CD4-positive, alpha-beta T cell (primary cell): ENCODE data around the gene CD82. TPM values are rescaled to one million over a fixed set of nuclear protein-coding genes. Genes with fewer than 3 reads are reported as not detected.

Source experiments
- ATAC-seq: fragments of 200-7000 bp; cut with Tn5 transposase; one replicate; pipeline ENCODE4 v1.10.0; 2022; ENCODE audit warnings: mild to moderate bottlenecking; ENCODE audit not compliant: poor library complexity
- CTCF ChIA-PET: fragments of 350-600 bp; sonication (Branson Sonifier 250); formaldehyde crosslinking; loops from one replicate; lab custom pipeline; 2021; ENCODE audit warnings: antibody characterized with exemption, inconsistent platforms; lab: Charles Lee
- POLR2A ChIA-PET: fragments of 350-600 bp; sonication (Branson Sonifier 250); formaldehyde crosslinking; loops from one replicate; lab custom pipeline; 2021; ENCODE audit warnings: antibody characterized with exemption, inconsistent platforms; lab: Charles Lee
- DNase-seq, 14 experiments: peaks; one replicate each; pipeline ENCODE4 v3.0.0-alpha.2; 2013 to 2020; ENCODE audit warnings: mixed read lengths in 2 of 14
- H3K27ac ChIP-seq, 2 donors: one replicate each; pipeline versions ENCODE4 v1.5.1 to v1.7.0; 2013; ENCODE audit warnings: low read length in 2 of 2, low read depth in 1 of 2, mild to moderate bottlenecking in 1 of 2
- H3K27me3 ChIP-seq, 2 experiments: 1 replicate in 1 of 2; 2 replicates in 1 of 2; pipeline versions ENCODE4 v1.6.1 to v1.7.0; 2013; ENCODE audit warnings: low read length in 2 of 2, control low read depth in 1 of 2, mild to moderate bottlenecking in 1 of 2, moderate library complexity in 1 of 2; ENCODE audit not compliant: insufficient read depth in 2 of 2, control insufficient read depth in 1 of 2
- H3K36me3 ChIP-seq: one replicate; pipeline ENCODE4 v1.6.1; 2013; ENCODE audit warnings: low read length, control low read depth; ENCODE audit not compliant: insufficient read depth
- H3K4me1 ChIP-seq: one replicate; pipeline ENCODE4 v1.6.1; 2013; ENCODE audit warnings: low read length, control low read depth; ENCODE audit not compliant: insufficient read depth
- H3K4me3 ChIP-seq: one replicate; pipeline ENCODE4 v1.5.1; 2013; ENCODE audit warnings: mild to moderate bottlenecking, low read length, moderate library complexity
- H3K9me3 ChIP-seq, 2 experiments: 1 replicate in 1 of 2; 2 replicates in 1 of 2; pipeline versions ENCODE4 v1.6.1 to v1.7.0; 2013; ENCODE audit warnings: low read length in 2 of 2, mild to moderate bottlenecking in 2 of 2, control low read depth in 1 of 2, moderate library complexity in 1 of 2; ENCODE audit not compliant: control insufficient read depth in 1 of 2, insufficient read depth in 1 of 2
- H3K27ac Mint-ChIP-seq: one replicate; pipeline ENCODE4 v1.8.0; 2020; ENCODE audit warnings: mixed read lengths
- H3K27me3 Mint-ChIP-seq: one replicate; pipeline ENCODE4 v1.8.0; 2021; ENCODE audit warnings: mixed read lengths
- H3K36me3 Mint-ChIP-seq: one replicate; pipeline ENCODE4 v1.8.0; 2021; ENCODE audit warnings: low read depth, mixed read lengths
- H3K4me1 Mint-ChIP-seq: one replicate; pipeline ENCODE4 v1.8.0; 2021; ENCODE audit warnings: low read depth, mixed read lengths
- H3K4me3 Mint-ChIP-seq: one replicate; pipeline ENCODE4 v1.8.0; 2020; ENCODE audit warnings: mild to moderate bottlenecking, mixed read lengths
- H3K9me3 Mint-ChIP-seq: one replicate; pipeline ENCODE4 v1.8.0; 2020; ENCODE audit warnings: mixed read lengths
- intact Hi-C, 2 experiments: fragments of 100-400 bp; cut with DNase I in 1 of 2; cut with micrococcal nuclease in 1 of 2; formaldehyde crosslinking; loops; one replicate each; pipeline versions ENCODE4 v1.15.1 to v1.9.0; 2023 to 2025; cut with DNase I, micrococcal nuclease
- total RNA-seq, 174 experiments: library from RNA in 2 of 174; stranded (reverse) in 2 of 174; gene quantifications; one replicate each; pipeline ENCODE4 v1.2.3 and lab custom pipeline; 2021 to 2026
- TF ChIP-seq, protein P1 (sequence below): fragments of 200-600 bp; IDR thresholded peaks from one replicate; pipeline ENCODE4 v1.8.0; 2022; ENCODE audit warnings: antibody characterized with exemption, mild to moderate bottlenecking

The CD82 gene
- total RNA-seq, 2 experiments from 2014 or later = 33.8 to 37.3 TPM

- Mint-ChIP-seq H3K36me3 (peaks cover 22% of the 10 kb centered on the region), H3K9me3 (no peaks in the 10 kb centered on the region), H3K4me3 (no peak overlapping the region), H3K4me1 (peaks cover 36% of the 10 kb centered on the region), H3K27me3 (no peaks in the 10 kb centered on the region), H3K27ac (no peak overlapping the region)
- Histone ChIP-seq H3K4me3 (no peak overlapping the region), H3K9me3 (no peaks in the 10 kb centered on the region), H3K27me3 (no peaks in the 10 kb centered on the region), H3K27ac (no peak overlapping the region), H3K4me1 (peaks cover 38% of the 10 kb centered on the region), H3K36me3 (peaks cover 46% of the 10 kb centered on the region)
- intact Hi-C loops = loop anchor here (1.0 to 5.0 kb wide), 4 partner anchors 106 to 290 kb away; partner anchors contain the start of gene TSPAN18 (in 1 of the 2)
- ATAC-seq (peak; percentile 69), DNase-seq (peak; percentile 30 to 80 (median 60))
- POLR2A ChIA-PET = no interaction called here
- CTCF ChIA-PET = interaction anchor here (1.0 to 1.7 kb wide), 2 partner anchors 64 to 290 kb away, joined by 3 to 4 read pairs; no protein-coding TSS in a partner anchor
- TF ChIP-seq, protein P1, sequence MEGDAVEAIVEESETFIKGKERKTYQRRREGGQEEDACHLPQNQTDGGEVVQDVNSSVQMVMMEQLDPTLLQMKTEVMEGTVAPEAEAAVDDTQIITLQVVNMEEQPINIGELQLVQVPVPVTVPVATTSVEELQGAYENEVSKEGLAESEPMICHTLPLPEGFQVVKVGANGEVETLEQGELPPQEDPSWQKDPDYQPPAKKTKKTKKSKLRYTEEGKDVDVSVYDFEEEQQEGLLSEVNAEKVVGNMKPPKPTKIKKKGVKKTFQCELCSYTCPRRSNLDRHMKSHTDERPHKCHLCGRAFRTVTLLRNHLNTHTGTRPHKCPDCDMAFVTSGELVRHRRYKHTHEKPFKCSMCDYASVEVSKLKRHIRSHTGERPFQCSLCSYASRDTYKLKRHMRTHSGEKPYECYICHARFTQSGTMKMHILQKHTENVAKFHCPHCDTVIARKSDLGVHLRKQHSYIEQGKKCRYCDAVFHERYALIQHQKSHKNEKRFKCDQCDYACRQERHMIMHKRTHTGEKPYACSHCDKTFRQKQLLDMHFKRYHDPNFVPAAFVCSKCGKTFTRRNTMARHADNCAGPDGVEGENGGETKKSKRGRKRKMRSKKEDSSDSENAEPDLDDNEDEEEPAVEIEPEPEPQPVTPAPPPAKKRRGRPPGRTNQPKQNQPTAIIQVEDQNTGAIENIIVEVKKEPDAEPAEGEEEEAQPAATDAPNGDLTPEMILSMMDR = peak; percentile 65
These were observed 55.7 kb downstream of the CD82 start for GRCh38 chr11:44621140-44621681.

- TF ChIP-seq, protein P1 = no peak
- Histone ChIP-seq H3K27me3 (no peaks in the 10 kb centered on the region), H3K27ac (no peak overlapping the region), H3K4me1 (peaks cover 32% of the 10 kb centered on the region), H3K9me3 (peaks cover 0 to 3% of the 10 kb centered on the region in 2 experiments), H3K36me3 (peaks cover 40% of the 10 kb centered on the region), H3K4me3 (no peak overlapping the region)
- Mint-ChIP-seq H3K9me3 (no peaks in the 10 kb centered on the region), H3K27ac (no peak overlapping the region), H3K4me3 (no peak overlapping the region), H3K27me3 (no peaks in the 10 kb centered on the region), H3K4me1 (peaks cover 30% of the 10 kb centered on the region), H3K36me3 (peaks cover 16% of the 10 kb centered on the region)
- CTCF ChIA-PET = interaction anchor here (1.5 to 1.7 kb wide), 2 partner anchors 65 to 290 kb away, joined by 4 to 5 read pairs; no protein-coding TSS in a partner anchor
- ATAC-seq = no peak
- POLR2A ChIA-PET = no interaction called here
- intact Hi-C loops = loop anchor here (1.0 to 5.0 kb wide), 4 partner anchors 106 to 290 kb away; partner anchors contain the start of gene TSPAN18 (in 1 of the 2)
- DNase-seq = peak in 2 of 14 experiments; percentile 14 to 17
These were observed 56.3 kb downstream of the CD82 start for GRCh38 chr11:44621784-44622183.

GRCh38 chr11:44622190-44622650, 56.8 kb downstream of the CD82 start:
- Mint-ChIP-seq H3K9me3 (no peaks in the 10 kb centered on the region), H3K4me3 (no peak overlapping the region), H3K27me3 (no peaks in the 10 kb centered on the region), H3K27ac (no peak overlapping the region), H3K36me3 (peaks cover 12% of the 10 kb centered on the region), H3K4me1 (peaks cover 27% of the 10 kb centered on the region)
- H3K27me3 ChIP-seq = no peaks in the 10 kb centered on the region
- intact Hi-C loops = loop anchor here (5.0 kb wide), 2 partner anchors 105 to 270 kb away; partner anchors contain the start of gene TSPAN18 (in 1 of the 2)
- H3K4me1 ChIP-seq = peaks cover 28% of the 10 kb centered on the region
- ChIA-PET CTCF (interaction anchor here (1.5 to 1.7 kb wide), 2 partner anchors 65 to 289 kb away, joined by 4 to 5 read pairs; no protein-coding TSS in a partner anchor), POLR2A (interaction anchor here (0.6 kb wide), 2 partner anchors 60 to 65 kb away, joined by 3 to 4 read pairs; no protein-coding TSS in a partner anchor)
- peaks cover 37% of the 10 kb centered on the region for H3K36me3 ChIP-seq
- ATAC-seq = no peak
- no peak overlapping the region for H3K4me3 ChIP-seq
- TF ChIP-seq, protein P1 = no peak
- H3K9me3 ChIP-seq = peaks cover 0 to 4% of the 10 kb centered on the region in 2 experiments
- no peak overlapping the region for H3K27ac ChIP-seq
- peak in 1 of 14 experiments; percentile 19 for DNase-seq
